Spleen (tissue), 11 donors: ENCODE data around the gene PCDHB14. TPM values are rescaled to one million over a fixed set of nuclear protein-coding genes. Genes with fewer than 3 reads are reported as not detected.
"Not testable (repeated sequence)": the region's sequence is repeated elsewhere in the genome, so short reads cannot be mapped to it uniquely, and the experiment has no call there.

Experiments used
- DNase-seq: peaks from one replicate; pipeline ENCODE4 v3.0.0-alpha.2; 2020
- H3K27ac ChIP-seq, 8 donors: fragments of 200-600 bp; sonication (generic) in 7 of 8; 1 replicate in 4 of 8; 2 replicates in 4 of 8; pipeline versions ENCODE4 v1.5.0 to v1.8.0; 2016 to 2021; ENCODE audit warnings: inconsistent platforms in 4 of 8, mild to moderate bottlenecking in 4 of 8, moderate library complexity in 1 of 8
- H3K27me3 ChIP-seq, 7 donors: fragments of 200-600 bp; sonication (generic) in 6 of 7; replicated peaks in 1 of 7; 1 replicate in 4 of 7; 2 replicates in 3 of 7; pipeline versions ENCODE4 v1.5.0 to v1.8.0; 2016 to 2021; ENCODE audit warnings: inconsistent platforms in 3 of 7, mild to moderate bottlenecking in 1 of 7
- H3K36me3 ChIP-seq, 6 donors: fragments of 200-600 bp; sonication (generic) in 5 of 6; 1 replicate in 4 of 6; 2 replicates in 2 of 6; pipeline versions ENCODE4 v1.5.0 to v1.8.0; 2016 to 2021; ENCODE audit warnings: inconsistent platforms in 2 of 6
- H3K4me1 ChIP-seq, 6 donors: fragments of 200-600 bp; sonication (generic) in 5 of 6; 1 replicate in 3 of 6; 2 replicates in 3 of 6; pipeline versions ENCODE4 v1.5.0 to v1.8.0; 2016 to 2021; ENCODE audit warnings: inconsistent platforms in 3 of 6
- H3K4me3 ChIP-seq, 8 donors: fragments of 200-600 bp; sonication (generic) in 7 of 8; 1 replicate in 4 of 8; 2 replicates in 4 of 8; pipeline versions ENCODE4 v1.5.0 to v1.8.0; 2016 to 2021; ENCODE audit warnings: inconsistent platforms in 4 of 8, mild to moderate bottlenecking in 4 of 8, moderate library complexity in 2 of 8
- H3K9me3 ChIP-seq, 8 donors: fragments of 200-600 bp; sonication (generic) in 7 of 8; 1 replicate in 4 of 8; 2 replicates in 4 of 8; pipeline versions ENCODE4 v1.5.0 to v1.8.0; 2016 to 2021; ENCODE audit warnings: inconsistent platforms in 4 of 8
- POLR2A ChIP-seq, 3 donors: fragments of 450-650 bp; IDR thresholded peaks; one replicate each; pipeline ENCODE4 v1.5.1; 2017; ENCODE audit warnings: antibody characterized with exemption in 3 of 3, mild to moderate bottlenecking in 1 of 3
- POLR2AphosphoS5 ChIP-seq, 3 donors: sonication (generic); formaldehyde crosslinking; IDR thresholded peaks; one replicate each; pipeline ENCODE4 v1.5.1; 2017; ENCODE audit warnings: antibody characterized with exemption in 3 of 3
- WGBS, 5 donors: extraction: QIAGEN DNeasy Blood & Tissue Kit in 3 of 5; methylation state at CpG; one replicate each; pipeline versions ENCODE4 v1.1.5 to v1.1.7; 2013 to 2018; 5-methylcytosine and 5-hydroxymethylcytosine counted together
- intact Hi-C: fragments of 100-400 bp; cut with DNase I; formaldehyde crosslinking; loops from one replicate; pipeline ENCODE4 v1.15.0; 2023; ENCODE audit warnings: low total_unique reads
- polyA plus RNA-seq, 3 donors: library from polyadenylated mRNA; stranded (reverse); fragments of 200-250 nt; gene quantifications; one replicate each; pipeline ENCODE4 v1.2.1, GENCODE V29; 2013
- total RNA-seq, 7 donors: library from RNA; depleted of rRNA in 3 of 7; stranded (reverse); fragments of >200 nt in 3 of 7; fragmentation: NEBNext Ultra II Directional in 4 of 7; extraction: Animal tissue kit (Norgen Biotek cat#: 25700) in 4 of 7; gene quantifications; one replicate each; pipeline versions ENCODE4 v1.1.0 to v1.2.1, GENCODE V29; 2016 to 2021
- TF ChIP-seq, protein P1 (sequence below), 11 experiments: fragments of 200-600 bp in 7 of 11; fragments of 450-650 bp in 4 of 11; sonication (generic) in 4 of 11; IDR thresholded peaks in 8 of 11; conservative IDR thresholded peaks in 3 of 11; 1 replicate in 7 of 11; 2 replicates in 4 of 11; pipeline versions ENCODE4 v1.4.0 to v1.8.0; 2016 to 2021; ENCODE audit warnings: antibody characterized with exemption in 11 of 11, inconsistent platforms in 4 of 11, mild to moderate bottlenecking in 1 of 11
- donor health status: healthy with polysubstance abuse.
- donor health status: DM: no; HTN: no; CAD: no; lungs with moderate emphysema.
- donor health status: DM: no; HTN: no; CAD: no.
- donor health status: Bipolar disorder and iron deficiency.
- donor health status: healthy.
- donor health status: DM: no; HTN: no; CAD: no.
- donor health status: DM: yes; HTN: yes; CAD: no.

Gene PCDHB14
- total and polyA plus RNA-seq, 10 donors: 0.27 to 5.9 (median 2.4) TPM

DNA sequence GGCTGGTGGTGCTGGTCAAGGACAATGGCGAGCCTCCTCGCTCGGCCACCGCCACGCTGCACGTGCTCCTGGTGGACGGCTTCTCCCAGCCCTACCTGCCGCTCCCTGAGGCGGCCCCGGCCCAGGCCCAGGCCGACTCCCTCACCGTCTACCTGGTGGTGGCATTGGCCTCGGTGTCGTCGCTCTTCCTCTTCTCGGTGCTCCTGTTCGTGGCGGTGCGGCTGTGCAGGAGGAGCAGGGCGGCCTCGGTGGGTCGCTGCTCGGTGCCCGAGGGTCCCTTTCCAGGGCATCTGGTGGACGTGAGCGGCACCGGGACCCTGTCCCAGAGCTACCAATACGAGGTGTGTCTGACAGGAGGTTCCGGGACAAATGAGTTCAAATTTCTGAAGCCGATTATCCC is 2.3 kb downstream of the PCDHB14 start:
- Histone ChIP-seq H3K27me3 (peaks cover 0 to 55% (median 0%) of the 10 kb centered on the region in 7 donors), H3K9me3 (peaks cover 4 to 92% (median 85%) of the 10 kb centered on the region in 8 donors)
- 31 to 44% (median 42%) methylated on average over 14 to 30 of the region's 30 CpGs for WGBS, 5 donors
- intact Hi-C loops, H3K27ac ChIP-seq, H3K4me1 ChIP-seq, H3K36me3 ChIP-seq, DNase-seq, H3K4me3 ChIP-seq: not testable (repeated sequence)

DNA sequence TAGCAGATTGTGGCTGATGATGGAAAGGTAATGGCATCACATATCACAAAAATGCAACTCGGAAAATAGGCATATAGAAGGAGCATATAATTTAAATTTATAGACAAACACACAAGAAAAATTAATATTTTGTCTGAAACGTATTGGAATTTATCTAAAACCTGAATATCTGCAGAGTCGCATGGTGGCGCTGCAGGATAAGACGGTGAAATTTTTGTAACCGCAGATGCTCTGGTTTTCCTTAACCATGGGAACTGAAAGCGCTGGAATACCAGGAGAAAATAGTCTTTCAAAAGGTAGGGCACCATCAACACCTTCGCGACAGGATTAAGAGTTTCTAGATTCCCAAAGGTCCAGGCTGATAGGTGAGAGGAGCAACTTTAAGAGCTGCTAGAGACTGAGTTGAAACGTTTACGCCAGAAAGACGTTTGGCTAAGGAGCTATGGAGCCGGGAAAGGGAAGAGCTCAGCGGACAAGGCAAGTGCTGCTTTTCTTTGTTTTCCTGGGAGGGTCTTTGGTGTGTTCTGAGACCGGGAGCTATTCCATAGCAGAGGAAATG is 11.0 kb downstream of the PCDHB14 start:
- TF ChIP-seq POLR2A (IDR thresholded peaks at IDR 0.05) (no peak), POLR2AphosphoS5 (IDR thresholded peaks at IDR 0.05) (no peak)
- TF ChIP-seq, protein P1, sequence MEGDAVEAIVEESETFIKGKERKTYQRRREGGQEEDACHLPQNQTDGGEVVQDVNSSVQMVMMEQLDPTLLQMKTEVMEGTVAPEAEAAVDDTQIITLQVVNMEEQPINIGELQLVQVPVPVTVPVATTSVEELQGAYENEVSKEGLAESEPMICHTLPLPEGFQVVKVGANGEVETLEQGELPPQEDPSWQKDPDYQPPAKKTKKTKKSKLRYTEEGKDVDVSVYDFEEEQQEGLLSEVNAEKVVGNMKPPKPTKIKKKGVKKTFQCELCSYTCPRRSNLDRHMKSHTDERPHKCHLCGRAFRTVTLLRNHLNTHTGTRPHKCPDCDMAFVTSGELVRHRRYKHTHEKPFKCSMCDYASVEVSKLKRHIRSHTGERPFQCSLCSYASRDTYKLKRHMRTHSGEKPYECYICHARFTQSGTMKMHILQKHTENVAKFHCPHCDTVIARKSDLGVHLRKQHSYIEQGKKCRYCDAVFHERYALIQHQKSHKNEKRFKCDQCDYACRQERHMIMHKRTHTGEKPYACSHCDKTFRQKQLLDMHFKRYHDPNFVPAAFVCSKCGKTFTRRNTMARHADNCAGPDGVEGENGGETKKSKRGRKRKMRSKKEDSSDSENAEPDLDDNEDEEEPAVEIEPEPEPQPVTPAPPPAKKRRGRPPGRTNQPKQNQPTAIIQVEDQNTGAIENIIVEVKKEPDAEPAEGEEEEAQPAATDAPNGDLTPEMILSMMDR (IDR thresholded peaks at IDR 0.05 in 8 of 11, conservative IDR thresholded peaks at IDR 0.05 in 3 of 11): no peak
- intact Hi-C loops: no loop called here
- peak overlapping the region in 2 of 8 donors; percentile 6 to 25 for H3K4me3 ChIP-seq
- 8 to 14% (median 10%) methylated on average over 15 of the region's 15 CpGs for WGBS, 5 donors
- peaks cover 0 to 48% (median 6%) of the 10 kb centered on the region in 7 donors for H3K27me3 ChIP-seq
- H3K36me3 ChIP-seq: peaks cover 0 to 4% (median 0%) of the 10 kb centered on the region in 6 donors
- no peaks in the 10 kb centered on the region for H3K4me1 ChIP-seq
- DNase-seq: no peak
- no peak overlapping the region for H3K27ac ChIP-seq
- H3K9me3 ChIP-seq: peaks cover 8 to 96% (median 93%) of the 10 kb centered on the region in 8 donors

DNA sequence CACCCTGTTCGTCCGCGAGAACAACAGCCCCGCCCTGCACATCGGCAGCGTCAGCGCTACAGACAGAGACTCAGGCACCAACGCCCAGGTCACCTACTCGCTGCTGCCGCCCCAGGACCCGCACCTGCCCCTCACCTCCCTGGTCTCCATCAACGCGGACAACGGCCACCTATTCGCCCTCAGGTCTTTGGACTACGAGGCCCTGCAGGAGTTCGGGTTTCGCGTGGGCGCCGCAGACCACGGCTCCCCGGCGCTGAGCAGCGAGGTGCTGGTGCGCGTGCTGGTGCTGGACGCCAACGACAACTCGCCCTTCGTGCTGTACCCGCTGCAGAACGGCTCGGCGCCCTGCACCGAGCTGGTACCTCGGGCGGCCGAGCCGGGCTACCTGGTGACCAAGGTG is 12.8 kb downstream of the PCDHB14 start:
- peaks cover 0 to 65% (median 6%) of the 10 kb centered on the region in 7 donors for H3K27me3 ChIP-seq
- H3K4me3 ChIP-seq: peak overlapping the region in 1 of 8 donors; percentile 9
- H3K4me1 ChIP-seq, intact Hi-C loops, H3K36me3 ChIP-seq, H3K27ac ChIP-seq, DNase-seq: not testable (repeated sequence)
- peaks cover 9 to 100% (median 99%) of the 10 kb centered on the region in 8 donors for H3K9me3 ChIP-seq
- WGBS, 5 donors: 30 to 49% (median 37%) methylated on average over 15 to 40 of the region's 40 CpGs

DNA sequence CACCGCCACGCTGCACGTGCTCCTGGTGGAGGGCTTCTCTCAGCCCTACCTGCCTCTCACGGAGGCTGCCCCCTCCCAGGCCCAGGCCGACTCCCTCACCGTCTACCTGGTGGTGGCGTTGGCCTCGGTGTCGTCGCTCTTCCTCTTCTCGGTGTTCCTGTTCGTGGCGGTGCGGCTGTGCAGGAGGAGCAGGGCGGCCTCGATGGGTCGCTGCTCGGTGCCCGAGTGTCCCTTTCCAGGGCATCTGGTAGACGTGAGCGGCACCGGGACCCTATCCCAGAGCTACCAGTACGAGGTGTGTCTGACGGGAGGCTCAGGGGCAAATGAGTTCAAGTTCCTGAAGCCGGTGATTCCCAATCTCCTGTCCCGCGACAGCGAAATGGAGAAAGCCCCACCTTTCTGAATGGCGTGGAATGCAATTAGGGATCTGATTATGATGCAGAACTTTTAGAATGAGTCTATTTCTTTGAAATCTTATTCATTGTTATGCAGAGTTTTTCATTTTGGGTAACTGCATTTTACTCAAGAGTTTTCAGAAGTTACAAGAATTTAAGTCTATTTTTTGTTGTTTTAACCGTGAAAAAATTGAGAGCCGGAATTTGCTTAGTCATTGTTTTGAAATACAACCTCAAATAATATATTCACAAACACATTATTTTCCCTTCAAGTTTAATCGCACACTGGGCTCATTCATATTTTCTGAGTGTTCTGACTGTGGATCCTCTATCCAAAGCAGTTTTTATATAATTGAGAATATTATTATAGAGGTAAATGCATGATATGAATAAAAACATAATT is 13.6 kb downstream of the PCDHB14 start:
- no peak overlapping the region for H3K27ac ChIP-seq
- intact Hi-C loops: no loop called here
- peaks cover 8 to 100% (median 99%) of the 10 kb centered on the region in 8 donors for H3K9me3 ChIP-seq
- DNase-seq: no peak
- H3K36me3 ChIP-seq: peaks cover 0 to 4% (median 0%) of the 10 kb centered on the region in 6 donors
- 19 to 34% (median 29%) methylated on average over 25 to 32 of the region's 32 CpGs for WGBS, 5 donors
- peak overlapping the region in 1 of 8 donors; percentile 9 for H3K4me3 ChIP-seq
- H3K27me3 ChIP-seq: peaks cover 0 to 73% (median 6%) of the 10 kb centered on the region in 7 donors
- H3K4me1 ChIP-seq: no peaks in the 10 kb centered on the region
- TF ChIP-seq POLR2AphosphoS5 (IDR thresholded peaks at IDR 0.05) (no peak), POLR2A (IDR thresholded peaks at IDR 0.05) (no peak)
- TF ChIP-seq, protein P1 (IDR thresholded peaks at IDR 0.05 in 8 of 11, conservative IDR thresholded peaks at IDR 0.05 in 3 of 11): no peak

DNA sequence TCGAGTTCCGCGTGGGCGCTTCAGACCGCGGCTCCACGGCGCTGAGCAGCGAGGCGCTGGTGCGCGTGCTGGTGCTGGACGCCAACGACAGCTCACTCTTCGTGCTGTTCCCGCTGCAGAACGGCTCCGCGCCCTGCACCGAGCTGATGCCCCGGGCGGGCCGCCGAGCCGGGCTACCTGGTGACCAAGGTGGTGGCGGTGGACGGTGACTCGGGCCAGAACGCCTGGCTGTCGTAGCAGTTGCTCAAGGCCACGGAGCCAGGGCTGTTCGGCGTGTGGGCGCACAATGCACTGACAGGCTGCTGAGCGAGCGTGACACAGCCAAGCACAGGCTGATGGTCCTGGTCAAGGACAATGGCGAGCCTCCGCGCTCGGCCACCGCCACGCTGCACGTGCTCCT is 18.4 kb downstream of the PCDHB14 start:
- H3K9me3 ChIP-seq: peaks cover 8 to 100% (median 99%) of the 10 kb centered on the region in 8 donors
- WGBS, 5 donors: 23 to 56% (median 32%) methylated on average over 6 to 43 of the region's 43 CpGs
- H3K27me3 ChIP-seq: peaks cover 0 to 78% (median 0%) of the 10 kb centered on the region in 7 donors
- intact Hi-C loops: no loop called here
- no peaks in the 10 kb centered on the region for H3K4me1 ChIP-seq
- peaks cover 0 to 2% (median 0%) of the 10 kb centered on the region in 6 donors for H3K36me3 ChIP-seq
- no peak for DNase-seq
- no peak overlapping the region for H3K27ac ChIP-seq
- TF ChIP-seq, protein P1 (IDR thresholded peaks at IDR 0.05 in 8 of 11, conservative IDR thresholded peaks at IDR 0.05 in 3 of 11): no peak
- TF ChIP-seq POLR2AphosphoS5 (IDR thresholded peaks at IDR 0.05): no peak
- no peak for TF ChIP-seq POLR2A (IDR thresholded peaks at IDR 0.05)
- H3K4me3 ChIP-seq: no peak overlapping the region
